ENCODE results near the gene SELENOP.
A peak's percentile ranks its signal among the peaks of the same experiment; 100 is the strongest.
"Not testable (repeated sequence)": the region's sequence is repeated elsewhere in the genome, so short reads cannot be mapped to it uniquely, and the experiment has no call there.

Gene SELENOP

DNA sequence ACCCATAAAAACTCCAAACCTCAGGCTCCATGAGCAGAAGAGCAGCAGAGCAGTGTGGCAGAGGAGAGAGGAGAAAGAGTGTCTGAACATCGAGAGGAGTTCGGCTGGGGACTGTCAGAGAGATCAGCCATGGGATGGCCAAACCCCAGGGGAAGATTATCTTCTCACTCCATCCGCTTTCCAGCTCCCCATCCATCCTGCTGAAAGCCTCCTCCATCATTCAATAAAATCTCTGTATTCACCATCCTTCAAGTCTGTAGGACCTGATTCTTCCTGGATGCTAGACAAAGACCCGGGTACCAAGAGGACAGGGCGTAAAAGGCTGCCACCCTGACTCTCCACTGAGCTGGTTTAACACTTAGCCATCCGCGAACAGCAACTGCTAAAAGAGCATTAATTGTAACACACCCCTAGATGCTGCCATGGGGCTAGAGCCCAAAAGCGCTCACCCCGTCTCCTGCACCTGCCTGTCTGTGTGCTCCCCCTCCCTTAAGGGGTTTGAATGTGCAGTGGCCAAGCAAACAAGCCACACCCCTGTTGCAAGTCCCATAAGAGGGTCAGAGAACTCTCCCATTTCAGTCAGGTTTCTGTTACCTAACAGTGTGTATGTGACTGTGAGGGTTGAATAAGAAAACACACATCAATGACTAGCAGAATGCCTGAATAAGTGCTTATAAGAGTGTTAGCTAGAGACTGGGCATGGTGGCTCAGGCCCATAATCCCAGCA is 13.9 kb upstream of the SELENOP start:
- DNase-seq: no peak

- DNase-seq: no peak
Measured at GRCh38 chr5:42824347-42824976, 12.8 kb upstream of the SELENOP start.

DNA sequence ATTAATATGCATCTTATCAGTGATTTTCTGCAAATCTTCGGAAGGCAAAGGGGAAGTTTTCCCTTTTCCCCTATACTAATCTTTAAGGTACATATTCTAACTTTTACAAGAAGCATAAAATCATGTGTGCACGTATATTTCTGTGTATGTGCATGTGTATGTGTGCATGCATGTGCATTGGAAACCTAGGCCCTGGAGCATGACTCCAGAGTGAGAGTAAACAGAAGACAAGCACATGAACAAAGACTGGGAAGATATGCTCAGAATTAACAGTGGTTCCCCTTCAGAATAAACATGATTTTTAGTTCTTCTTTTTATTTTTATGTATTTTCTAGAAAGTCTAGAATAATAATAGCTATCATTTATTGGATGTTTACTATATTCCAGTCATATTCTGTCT is 10.9 kb upstream of the SELENOP start:
- no peak for DNase-seq

DNA sequence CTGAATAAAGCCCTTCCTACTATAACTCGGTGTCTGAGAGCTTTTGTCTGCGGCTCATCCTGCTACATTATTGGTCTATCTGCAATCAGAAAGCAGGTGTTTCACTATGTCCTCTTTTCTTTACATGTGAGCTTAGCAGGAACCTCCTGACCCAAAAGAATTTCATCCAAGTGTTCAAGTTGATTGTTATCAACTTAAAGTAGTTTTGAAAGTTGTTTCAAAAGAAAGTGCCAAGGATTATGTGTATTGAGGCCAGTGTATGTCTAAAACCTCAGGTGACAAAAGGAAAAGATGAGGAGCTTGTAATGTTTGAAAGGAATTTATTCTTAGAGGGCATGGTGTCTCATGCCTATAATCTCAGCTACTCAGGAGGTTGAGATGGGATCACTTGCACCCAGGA is 8.1 kb upstream of the SELENOP start:
- no peak for DNase-seq

- DNase-seq: not testable (repeated sequence)
Measured at GRCh38 chr5:42816546-42816945, 4.9 kb upstream of the SELENOP start.

- DNase-seq: no peak
Measured at GRCh38 chr5:42813533-42813932, 1.8 kb upstream of the SELENOP start.

- no peak for DNase-seq
Measured at GRCh38 chr5:42812620-42813019, 928 bp upstream of the SELENOP start.

DNA sequence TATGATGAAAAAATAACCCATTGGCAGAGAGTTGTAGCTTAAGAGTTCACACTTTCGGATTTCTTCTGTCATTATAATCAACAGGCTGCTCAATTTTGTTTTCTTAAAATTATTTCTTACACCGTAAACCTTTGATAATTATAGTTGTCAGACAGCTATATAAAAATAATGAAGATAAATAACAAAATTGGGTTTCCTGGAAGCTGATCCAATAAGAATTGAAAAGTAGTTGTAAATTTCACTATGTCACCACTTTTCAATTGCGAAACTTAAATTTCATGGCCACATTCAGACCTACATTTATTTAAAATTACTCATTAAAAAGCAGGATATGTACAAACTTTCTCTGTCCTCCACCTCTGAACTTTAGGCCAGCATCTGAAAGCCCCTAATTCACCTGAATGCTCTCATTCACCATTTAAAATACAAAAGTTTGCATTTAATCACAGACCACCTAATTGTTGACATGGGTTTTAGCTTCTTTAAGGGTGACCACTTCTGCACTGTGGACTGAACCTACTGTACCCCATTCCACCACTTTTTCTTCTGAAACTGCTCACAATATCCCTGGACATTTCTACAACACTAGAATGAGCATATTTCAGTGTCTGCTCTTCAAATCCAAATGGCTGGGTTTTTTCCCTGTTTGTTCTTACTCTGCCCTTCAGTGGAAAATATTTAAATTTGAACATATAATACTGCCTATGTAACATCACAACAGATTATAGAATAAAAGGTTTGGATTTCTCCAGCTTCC is 680 bp downstream of the SELENOP start:
- DNase-seq: peak; percentile 21

DNA sequence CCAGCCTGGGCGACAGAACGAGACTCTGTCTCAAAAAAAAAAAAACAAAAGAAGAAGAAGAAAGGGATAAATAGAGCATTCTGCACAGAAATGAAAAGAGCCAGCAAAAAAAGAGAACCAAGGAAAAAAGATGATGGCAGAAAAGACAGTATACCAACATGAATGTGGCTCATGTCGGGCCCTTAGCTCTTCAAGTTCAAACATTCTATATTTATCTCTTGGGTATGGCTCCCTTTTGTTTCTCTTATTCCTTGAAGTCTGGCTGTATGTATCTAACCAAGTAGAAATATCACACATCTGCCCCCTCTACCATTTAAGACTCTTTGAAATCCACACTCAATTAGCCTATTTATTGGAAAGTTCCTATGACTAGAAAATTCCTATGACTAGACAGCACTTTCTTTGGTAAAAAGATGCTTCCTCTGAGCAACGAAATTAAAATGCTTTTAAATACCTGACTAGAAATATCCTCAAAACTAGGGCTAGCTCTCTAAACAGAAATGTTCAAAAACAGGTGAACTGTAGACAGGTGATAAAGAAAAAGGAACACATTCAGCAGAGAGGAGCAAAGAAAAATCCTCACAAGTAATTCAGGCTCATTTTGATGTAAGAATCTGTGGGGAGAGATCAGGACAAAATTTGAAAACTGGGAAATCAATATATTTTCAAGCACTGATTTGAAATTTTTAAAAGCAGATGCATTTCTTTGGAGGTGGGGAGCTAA is 2.6 kb downstream of the SELENOP start:
- DNase-seq: no peak

GRCh38 chr5:42807722-42808447 is 3.8 kb downstream of the SELENOP start:
- no peak for DNase-seq

DNA sequence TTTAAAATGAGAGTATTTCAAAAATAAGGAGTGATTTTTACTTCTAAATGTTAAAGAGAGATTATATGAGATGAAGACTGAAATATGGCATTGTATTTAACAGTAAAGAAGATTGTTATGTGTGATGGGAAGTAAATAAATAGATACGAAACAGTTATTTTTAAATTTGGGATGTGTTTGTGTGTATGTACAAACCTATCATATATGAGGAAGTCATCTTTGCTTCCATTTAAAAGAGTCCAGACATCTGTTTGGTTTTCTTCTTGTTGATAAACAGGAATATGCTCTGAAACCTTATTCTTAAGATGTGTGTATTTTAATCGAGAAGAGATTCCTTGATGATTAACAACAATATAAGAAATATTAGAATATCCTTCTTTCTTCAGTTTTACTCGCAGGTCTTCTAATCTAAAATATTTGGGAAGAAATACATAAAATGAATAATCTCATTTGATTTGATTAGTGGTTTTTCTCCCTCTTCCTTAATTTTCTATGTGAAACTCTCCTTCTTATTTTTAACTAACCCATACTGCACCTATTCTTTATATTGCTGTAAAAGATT is 4.9 kb downstream of the SELENOP start:
- no peak for DNase-seq

DNA sequence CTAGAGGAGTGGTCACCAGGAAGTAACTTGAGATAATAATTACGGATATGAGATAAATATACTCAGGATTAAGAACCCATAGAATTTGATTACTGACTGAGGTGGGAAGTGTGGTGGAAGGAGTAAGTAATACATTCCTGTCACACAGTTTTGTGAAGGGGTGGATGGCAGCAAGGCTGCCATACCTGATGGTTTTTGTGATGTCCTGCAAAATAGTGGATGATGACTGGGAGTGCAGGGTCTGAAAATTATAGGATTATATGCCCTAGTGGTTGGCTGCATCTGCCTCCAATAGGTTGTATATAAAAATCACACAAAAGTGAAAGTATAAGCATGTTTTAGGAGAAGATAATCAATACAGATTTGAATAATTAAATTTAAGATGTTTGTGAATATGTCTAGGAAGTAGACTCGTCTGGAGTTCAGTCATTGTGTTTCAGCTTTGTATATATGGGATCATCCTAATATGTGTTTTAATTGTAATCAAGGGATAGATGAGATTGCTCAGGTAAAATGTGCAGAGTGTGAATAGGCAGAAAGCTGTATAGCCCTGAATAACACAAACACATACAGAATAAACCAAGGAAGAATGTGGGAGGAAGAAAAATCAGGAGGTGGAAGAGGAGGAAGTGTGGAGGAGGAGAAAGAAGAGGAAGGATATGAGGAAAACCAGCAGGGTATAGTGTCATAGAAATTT is 5.5 kb downstream of the SELENOP start:
- DNase-seq: no peak

- no peak for DNase-seq
Measured at GRCh38 chr5:42804717-42805339, 6.9 kb downstream of the SELENOP start.

DNA sequence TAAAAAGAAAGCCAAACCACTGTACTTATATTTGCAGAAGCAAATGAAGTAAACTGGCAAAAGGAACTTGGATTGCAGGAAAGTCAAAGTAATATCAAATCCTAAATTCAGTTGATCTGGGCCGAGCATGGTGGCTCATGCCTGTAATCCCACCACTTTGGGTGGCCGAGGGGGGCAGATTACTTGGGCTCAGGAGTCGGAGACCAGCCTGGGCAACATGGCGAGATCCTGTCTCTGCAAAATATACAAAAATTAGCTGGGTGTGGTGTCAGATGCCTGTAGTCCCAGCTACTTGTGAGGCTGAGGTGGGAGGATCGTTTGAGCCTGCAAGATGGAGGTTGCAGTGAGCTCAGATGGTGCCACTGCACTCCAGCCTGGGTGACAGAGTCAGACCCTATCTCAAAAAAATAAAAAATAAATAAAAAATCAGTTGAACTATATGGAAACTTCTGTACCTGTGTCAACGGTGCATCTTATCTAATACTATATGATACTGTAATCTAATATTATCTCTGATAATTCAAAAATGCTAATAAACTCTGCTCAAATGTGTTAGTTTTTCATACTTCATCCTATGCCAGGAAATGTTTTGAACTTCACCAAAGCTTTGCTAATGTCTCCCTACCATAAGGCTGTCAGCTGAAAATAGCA is 10.1 kb downstream of the SELENOP start:
- DNase-seq: no peak

GRCh38 chr5:42800748-42801330 is 10.9 kb downstream of the SELENOP start:
- no peak for DNase-seq

GRCh38 chr5:42799668-42800114 is 12.0 kb downstream of the SELENOP start:
- no peak for DNase-seq

- no peak for DNase-seq
Measured at GRCh38 chr5:42799241-42799608, 12.5 kb downstream of the SELENOP start.

- DNase-seq: no peak
Measured at GRCh38 chr5:42798284-42799240, 13.1 kb downstream of the SELENOP start.

DNA sequence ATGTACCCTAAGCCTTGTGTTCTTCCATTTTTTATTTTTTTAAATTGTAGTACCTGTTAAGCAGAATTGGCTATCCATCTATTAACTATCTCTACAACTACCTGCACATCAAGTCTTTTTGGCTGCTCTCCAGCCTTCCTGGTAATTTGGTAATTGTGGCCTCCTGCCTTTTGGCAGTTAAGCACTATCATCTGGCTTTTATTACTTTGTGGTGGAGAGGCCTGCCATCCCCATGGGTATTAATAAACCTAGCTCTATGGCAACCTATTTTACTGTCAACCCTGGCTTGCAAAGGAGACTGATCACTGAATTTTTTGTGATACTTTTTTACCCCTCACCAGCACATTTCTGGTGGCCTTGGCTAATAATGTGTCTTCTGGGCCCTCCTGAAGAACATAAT is 20.5 kb downstream of the SELENOP start:
- no peak for DNase-seq
